ENCODE measurements around the gene EEPD1.

Gene EEPD1

DNA sequence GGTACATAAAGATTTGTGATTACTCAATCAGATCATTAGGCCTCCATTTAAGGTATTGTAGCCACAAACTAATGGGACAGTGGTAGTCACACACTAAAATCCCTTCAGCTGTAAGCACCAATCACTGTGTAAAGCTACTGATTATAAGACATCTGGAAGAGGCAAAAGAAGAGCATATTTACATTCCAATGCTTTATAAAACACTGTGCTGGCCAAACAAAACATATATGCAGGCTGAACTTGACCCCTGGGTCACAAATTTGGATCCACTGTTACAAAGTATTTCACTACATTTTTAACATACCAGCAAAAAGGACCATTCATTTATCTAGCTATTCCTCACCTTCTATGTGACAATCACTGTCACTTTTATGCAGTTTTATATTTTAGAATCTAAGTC, 195.2 kb downstream of the EEPD1 start:
- no peak for DNase-seq

DNA sequence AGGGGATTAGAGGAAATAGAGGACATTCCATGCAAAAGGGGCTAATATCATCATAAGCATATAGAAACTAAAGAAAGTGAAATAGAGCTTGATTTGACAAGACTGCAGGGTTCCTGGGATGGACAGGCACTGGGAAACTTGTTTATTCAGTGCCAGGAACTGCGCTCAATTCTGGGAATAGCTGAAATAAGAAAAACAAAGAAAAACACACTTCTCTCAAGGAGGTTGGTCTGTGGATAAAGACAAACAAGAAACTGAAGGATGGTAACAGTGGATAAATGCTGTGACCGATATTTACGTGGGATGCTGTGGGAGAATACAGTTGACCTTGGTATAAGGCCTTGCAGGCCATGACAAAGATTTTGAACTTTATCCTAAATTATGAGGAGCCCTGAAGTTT, 195.7 kb downstream of the EEPD1 start:
- DNase-seq, result no peak

DNA sequence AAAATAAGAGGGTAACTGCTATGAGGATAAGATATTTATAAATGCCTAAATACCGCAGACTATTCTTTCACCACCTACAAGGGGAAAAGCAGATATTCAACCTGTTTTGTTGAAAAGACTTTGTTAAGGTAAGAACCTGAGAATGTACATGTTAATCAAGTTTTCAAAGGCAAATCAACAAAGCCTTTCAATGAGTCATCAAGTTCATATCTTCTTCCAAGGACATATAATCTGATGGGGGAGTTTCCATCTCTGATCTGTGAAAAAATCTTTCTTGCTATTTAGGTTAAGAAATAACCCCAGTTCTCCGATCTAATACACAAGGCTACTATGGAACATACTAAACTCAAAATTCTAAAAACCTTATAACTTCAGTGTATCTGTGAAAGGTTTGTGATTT, 196.6 kb downstream of the EEPD1 start:
- no peak for DNase-seq
